GM11168 (cell line): ENCODE results near the gene SMAGP.
"Not testable (repeated sequence)": the region's sequence is repeated elsewhere in the genome, so short reads cannot be mapped to it uniquely, and the experiment has no call there.

Experiments
- in situ Hi-C: fragments of 300-500 bp; cut with MboI; formaldehyde crosslinking; loops from one replicate; pipeline ENCODE4 v1.12.0; 2022; ENCODE audit warnings: low sequenced_read_pairs; ENCODE audit not compliant: unreplicated experiment

SMAGP gene

DNA sequence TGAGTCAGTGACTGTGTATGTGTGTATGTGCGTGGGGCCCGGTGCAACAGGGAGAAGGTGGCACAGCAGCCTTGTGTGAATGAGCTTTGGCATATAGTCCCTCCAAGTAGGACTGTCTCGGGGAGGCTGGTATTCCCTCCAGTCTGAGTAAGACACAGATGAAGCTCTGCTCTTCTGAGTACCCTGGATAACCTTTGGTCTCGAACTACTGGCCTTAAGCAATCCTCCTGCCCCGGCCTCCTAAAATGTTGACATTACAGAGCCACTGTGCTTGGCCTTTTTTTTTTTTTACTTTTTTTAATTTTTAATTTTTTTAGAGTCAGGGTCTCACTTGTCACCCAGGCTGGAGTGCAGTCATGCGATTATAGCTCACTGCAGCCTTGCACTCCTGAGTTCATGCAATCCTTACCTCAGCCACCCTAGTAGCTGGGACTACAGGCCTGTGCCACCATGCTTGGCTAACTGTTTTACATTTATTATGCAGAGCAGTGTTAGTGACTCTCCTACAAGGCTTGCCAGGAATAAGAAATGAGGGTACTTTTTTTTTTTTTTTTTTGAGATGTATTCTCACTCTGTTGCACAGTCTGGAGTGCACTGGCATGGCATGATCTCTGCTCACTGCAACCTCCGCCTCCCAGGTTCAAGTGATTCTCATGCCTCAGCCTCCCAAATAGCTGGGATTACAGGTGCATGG lies 41.0 kb downstream of the SMAGP start:
- in situ Hi-C loops, result no loop called here

DNA sequence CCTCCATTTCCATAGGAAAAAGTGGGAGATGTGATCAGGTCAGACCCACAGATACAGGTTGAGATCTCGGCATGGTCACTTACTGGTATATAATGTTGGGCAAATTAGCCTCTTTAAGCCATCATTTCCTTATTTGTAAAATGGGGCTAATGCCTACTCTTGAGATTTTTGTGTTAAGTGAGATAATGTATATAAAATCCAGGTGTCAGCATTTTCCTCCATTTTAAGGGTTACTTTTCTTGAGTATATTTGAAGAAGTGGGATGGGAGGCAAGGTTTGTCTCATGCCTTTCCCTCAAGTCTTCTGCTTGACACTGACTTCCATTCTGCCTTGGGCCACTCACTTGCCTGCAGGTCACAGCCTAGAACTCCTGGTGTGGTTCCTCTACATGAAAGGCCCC lies 42.3 kb downstream of the SMAGP start:
- in situ Hi-C loops, result no loop called here

GRCh38 chr12:51227112-51227511 lies 43.1 kb downstream of the SMAGP start:
- in situ Hi-C loops, result not testable (repeated sequence)

DNA sequence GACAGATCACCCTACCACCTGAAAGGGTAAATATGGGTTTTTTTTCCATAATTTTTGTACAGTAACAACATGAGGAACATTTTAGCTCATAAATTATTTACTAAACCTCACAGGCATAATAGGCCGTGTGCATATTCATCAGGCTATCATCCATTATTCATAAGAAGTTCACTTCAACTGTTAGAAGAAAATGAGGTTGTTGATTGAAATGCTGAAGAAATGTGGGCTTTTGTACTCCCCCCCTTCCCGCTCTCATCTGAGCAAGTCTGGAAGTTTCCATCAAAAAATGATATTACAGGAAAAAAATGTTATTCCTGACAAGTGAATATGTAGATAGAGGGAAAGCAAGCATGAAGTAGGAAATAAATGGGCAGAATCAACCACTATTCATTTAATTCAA lies 44.4 kb downstream of the SMAGP start:
- in situ Hi-C loops, result no loop called here

- in situ Hi-C loops, result no loop called here
Observed at GRCh38 chr12:51225234-51225633, 45.0 kb downstream of the SMAGP start.

GRCh38 chr12:51224625-51225024 lies 45.6 kb downstream of the SMAGP start:
- in situ Hi-C loops, result no loop called here

DNA sequence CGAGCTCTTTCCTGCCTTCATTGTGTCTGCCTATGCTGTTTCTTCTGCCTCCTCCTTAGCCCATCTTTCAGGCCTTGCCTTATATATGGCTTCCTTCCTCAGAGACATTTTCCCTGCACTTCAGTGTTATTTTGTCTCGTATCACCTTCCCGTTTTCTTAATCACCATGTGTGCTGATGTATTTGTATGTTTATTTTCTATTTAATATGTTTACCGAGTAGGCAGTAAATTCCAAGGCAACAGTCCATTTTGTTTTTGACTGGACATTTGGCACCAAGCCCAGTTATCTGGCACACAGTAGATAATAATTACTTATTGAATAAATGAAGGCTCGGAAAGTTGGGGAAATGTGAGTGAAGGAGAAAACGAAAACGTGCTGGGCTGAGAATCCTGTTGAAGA lies 47.8 kb downstream of the SMAGP start:
- in situ Hi-C loops, result no loop called here

DNA sequence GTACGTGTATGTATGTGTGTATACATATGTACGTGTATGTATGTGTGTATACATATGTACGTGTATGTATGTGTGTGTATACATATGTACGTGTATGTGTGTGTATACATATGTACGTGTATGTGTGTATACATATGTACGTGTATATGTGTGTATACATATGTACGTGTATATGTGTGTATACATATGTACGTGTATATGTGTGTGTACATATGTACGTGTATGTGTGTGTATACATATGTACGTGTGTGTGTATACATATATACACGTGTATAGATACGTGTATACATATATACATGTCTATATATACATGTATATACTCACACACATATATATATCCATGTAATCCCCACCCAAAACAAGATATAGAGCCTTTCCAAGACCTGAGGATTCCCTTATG lies 50.4 kb downstream of the SMAGP start:
- in situ Hi-C loops, result not testable (repeated sequence)

DNA sequence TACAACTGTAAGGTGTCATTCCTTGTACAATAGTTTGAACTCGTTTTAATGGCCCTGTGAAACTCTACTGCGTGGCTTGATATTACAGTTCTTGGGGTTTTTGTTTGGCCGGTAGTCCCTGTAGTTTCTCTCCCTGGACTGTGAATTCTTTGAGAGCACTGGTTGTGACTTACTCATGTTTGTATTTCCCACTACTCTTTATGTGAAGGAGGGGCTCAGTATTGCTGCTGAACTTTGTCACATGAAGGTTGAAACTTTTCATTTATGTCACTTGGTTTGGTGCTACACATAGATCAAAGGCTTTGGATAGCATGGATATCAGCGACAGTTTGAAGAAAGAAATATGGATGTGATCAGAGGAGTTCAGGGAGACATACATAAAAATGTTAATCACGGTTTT lies 50.9 kb downstream of the SMAGP start:
- in situ Hi-C loops, result no loop called here

DNA sequence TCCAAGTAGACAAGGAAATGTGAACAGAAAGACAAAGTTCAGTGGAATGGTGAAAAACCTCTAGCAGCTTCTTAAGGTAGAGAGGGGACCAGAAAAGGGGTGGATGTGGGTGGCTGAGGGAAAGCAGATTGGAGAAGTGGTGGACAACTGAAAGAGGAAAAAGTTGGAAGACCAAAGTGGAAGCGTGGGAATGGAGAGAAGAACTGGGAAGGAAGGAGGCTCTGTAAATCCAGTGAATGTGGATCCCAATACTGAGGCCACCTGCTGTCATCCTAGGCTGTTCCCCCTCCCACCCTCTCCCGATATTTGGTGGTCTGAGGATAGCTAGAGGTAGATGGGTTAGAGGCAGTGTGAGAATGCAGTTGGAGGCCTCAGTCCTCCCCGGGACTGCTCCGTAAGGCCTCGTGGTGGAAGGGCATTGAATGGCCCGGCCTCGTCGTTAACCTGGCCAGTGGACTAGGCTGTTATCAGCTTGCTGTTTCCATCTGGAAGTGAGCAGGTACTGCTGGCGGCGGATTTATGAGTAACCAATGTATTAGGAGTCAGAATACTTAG lies 51.5 kb downstream of the SMAGP start:
- in situ Hi-C loops, result no loop called here

DNA sequence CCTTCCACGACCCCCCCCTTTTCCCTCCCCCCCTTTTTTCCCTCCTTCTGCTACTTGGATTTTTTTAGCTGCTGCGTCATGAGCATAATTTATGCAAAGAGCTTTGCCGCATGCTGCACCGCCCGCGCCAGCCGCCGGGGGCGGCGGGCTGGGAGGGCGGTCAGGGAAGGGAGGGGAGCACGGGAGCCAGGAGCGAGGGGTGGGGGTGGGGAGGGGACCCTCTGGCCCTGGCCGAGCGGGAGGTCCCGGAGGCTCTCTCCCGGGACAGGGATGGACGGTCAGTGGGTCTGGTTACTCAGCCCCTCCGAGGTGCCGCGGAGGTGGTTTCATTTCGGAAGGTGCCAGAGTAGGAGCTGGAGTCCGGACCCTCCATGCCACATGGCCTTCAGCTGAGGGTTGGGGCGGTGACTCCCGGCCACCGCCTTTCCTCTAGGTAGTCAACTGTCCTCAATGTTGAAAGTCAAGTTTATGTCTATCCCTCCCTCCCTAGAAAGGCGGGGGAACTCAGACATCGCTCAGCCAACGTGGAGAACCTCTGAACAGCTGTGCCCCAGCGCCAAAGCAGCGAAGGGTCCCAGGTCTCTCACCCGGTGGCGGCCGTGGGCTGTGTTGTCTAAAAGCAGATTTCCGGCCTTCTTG lies 52.1 kb downstream of the SMAGP start, which contains the start of gene POU6F1:
Gene POU6F1, minus strand, starts transcription at position 95 of the 639 bp plus-strand sequence. CDS start 11,226 bp downstream, outside the sequence.
- in situ Hi-C loops, result no loop called here

- in situ Hi-C loops, result no loop called here
Observed at GRCh38 chr12:51217133-51217967, 52.9 kb downstream of the SMAGP start.

DNA sequence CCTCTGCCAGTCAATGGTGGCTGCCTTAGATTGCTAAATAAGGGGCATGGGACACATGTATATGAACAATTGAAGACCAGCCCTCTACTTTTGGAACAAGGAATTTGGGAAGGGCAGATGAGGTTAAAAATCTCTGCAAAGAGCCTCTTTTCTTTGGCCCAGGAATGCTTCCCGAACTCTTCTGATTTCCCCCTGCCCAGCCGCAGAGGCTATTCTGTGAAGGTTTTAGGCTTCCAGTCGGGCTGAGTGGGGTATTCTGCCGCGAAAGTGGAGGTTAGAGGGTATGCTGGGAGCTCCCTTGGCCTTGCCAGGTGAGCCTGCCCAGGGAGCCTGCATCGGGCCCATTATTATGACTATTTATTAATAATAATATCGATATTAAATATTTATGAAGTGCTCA lies 53.6 kb downstream of the SMAGP start:
- in situ Hi-C loops, result no loop called here

DNA sequence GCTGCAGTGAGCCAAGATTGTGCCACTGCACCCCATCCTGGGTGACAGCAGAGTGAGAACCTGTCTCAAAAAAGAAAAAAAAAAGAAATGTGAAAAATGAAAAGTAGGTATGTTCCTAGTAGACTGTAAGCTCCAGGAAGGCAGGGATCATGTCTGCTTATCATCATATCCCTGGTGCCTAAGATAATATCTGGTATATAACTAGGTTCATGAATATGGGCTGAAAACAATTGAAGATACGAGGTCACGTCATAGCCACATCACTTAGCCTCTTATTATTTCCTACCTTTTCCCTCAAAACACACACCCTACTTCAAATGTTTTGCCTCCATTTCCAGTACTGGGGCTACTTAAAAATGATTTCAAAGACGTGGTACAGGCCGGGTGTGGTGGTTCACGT lies 55.3 kb downstream of the SMAGP start:
- in situ Hi-C loops, result no loop called here

GRCh38 chr12:51210690-51211395 lies 59.4 kb downstream of the SMAGP start:
- in situ Hi-C loops, result no loop called here

DNA sequence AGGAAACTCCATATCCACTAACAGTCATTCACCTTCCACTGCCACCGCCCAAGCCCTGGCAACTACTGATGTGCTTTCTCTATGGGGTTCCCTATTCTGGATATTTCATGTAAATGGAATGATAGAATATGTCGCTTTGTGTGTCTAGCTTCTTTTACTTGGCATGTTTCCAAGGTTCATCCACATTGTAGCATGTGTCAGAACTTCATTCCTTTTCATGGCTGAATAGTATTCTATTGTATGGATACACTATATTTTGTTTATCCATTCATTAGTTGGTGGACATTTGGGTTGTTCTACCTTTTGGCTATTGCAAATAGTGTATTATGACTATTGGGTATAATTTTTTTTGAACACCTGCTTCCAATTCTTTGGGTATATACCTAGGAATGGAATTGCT lies 61.0 kb downstream of the SMAGP start:
- in situ Hi-C loops, result no loop called here

- in situ Hi-C loops, result no loop called here
Observed at GRCh38 chr12:51208016-51208660, 62.1 kb downstream of the SMAGP start.

GRCh38 chr12:51205350-51205749 lies 64.9 kb downstream of the SMAGP start:
- in situ Hi-C loops, result no loop called here

DNA sequence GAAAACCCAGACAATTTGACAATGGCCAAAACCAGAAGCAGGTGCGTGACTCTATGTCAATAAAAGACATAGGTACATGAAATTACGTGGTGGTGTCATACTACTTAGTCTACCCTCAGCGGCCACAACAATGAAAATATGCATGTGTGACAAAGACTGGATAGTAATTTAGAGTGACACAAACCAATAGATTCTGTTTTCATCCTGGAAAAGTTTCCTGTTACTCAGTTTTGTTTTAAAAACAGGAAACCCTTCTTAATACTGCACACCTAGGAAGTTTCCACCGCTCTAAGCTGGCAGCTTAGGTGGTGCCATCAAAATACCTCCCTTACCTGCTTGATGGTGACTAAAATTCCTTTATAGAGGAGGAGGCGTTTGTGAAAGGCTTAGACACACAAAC lies 67.5 kb downstream of the SMAGP start:
- in situ Hi-C loops, result no loop called here

- in situ Hi-C loops, result no loop called here
Observed at GRCh38 chr12:51200806-51201205, 69.4 kb downstream of the SMAGP start.
